ENCODE measurements around the gene PRPF19. TPM values are rescaled to one million over a fixed set of nuclear protein-coding genes. Genes with fewer than 3 reads are reported as not detected.

Gene PRPF19
- total RNA-seq, 1 experiment from 2014 or later: 160 TPM

DNA sequence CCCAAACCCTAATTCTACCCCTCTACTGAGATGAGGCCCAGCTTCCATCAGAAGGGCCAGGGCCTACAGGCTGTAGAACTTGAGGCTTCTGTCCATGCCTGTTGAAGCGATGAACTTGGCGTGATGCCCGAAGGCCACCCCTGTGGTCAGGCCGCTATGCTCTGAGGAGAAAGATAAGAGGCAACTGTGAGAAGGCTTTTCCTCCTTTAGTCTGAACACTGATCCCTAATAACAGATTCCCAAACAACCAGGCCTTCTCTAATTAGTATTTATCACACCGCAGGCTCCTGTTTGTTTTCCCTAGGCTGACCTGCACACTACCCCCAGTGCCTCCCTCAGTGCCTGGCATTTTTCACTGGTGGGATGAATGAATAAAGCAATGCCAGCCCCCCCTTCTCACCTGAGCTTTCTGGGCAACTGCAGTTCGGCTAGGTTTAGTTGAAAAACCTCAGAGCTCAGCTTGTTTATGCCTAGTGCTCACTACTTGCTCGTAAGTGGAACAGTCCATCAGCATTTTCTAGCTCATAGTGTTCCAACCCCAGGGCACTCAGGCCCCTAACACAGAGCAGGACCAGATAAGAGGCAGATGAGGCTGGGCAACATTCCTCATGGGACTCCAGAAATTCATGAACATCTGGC is 15.2 kb downstream of the PRPF19 start:
- peaks cover 23% of the 10 kb centered on the region for H3F3A ChIP-seq (ENCODE audit: insufficient read depth, low read depth)
- H3K4me3 ChIP-seq: no peak overlapping the region
- no peaks in the 10 kb centered on the region for H3K9me2 ChIP-seq (ENCODE audit: insufficient read depth)
- ChIA-PET CTCF (interaction anchor here (0.6 kb wide), 1 partner anchor 13 kb away, joined by 3 read pairs; no protein-coding TSS in a partner anchor), POLR2A (ENCODE audit: unreplicated experiment) (no interaction called here)
- TF ChIP-seq EZH2 (IDR thresholded peaks at IDR 0.05; ENCODE audit: low read depth): no peak
- TF ChIP-seq, protein P1, sequence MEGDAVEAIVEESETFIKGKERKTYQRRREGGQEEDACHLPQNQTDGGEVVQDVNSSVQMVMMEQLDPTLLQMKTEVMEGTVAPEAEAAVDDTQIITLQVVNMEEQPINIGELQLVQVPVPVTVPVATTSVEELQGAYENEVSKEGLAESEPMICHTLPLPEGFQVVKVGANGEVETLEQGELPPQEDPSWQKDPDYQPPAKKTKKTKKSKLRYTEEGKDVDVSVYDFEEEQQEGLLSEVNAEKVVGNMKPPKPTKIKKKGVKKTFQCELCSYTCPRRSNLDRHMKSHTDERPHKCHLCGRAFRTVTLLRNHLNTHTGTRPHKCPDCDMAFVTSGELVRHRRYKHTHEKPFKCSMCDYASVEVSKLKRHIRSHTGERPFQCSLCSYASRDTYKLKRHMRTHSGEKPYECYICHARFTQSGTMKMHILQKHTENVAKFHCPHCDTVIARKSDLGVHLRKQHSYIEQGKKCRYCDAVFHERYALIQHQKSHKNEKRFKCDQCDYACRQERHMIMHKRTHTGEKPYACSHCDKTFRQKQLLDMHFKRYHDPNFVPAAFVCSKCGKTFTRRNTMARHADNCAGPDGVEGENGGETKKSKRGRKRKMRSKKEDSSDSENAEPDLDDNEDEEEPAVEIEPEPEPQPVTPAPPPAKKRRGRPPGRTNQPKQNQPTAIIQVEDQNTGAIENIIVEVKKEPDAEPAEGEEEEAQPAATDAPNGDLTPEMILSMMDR (conservative IDR thresholded peaks at IDR 0.05): no peak
- BruUV-seq (replicated peaks): no TSS peak
- no peaks in the 10 kb centered on the region for H3K9me3 ChIP-seq (ENCODE audit: insufficient read depth, low read depth)
- no peak overlapping the region for H3K4me2 ChIP-seq
- peaks cover 7% of the 10 kb centered on the region for H4K20me1 ChIP-seq (ENCODE audit: insufficient read depth)
- intact Hi-C loops (cut with micrococcal nuclease; ENCODE audit: unreplicated experiment): no loop called here
- H3K36me3 ChIP-seq (ENCODE audit: low read depth): peaks cover 11% of the 10 kb centered on the region
- no peak for DNase-seq
- H3K27ac ChIP-seq: no peak overlapping the region
- H2AFZ ChIP-seq: no peak overlapping the region
- no peaks in the 10 kb centered on the region for H3K79me2 ChIP-seq (ENCODE audit: low read depth)
- H3K4me1 ChIP-seq (replicated peaks; ENCODE audit: insufficient read depth): no peaks in the 10 kb centered on the region
- H3K27me3 ChIP-seq (ENCODE audit: insufficient read depth, low read depth): no peaks in the 10 kb centered on the region

DNA sequence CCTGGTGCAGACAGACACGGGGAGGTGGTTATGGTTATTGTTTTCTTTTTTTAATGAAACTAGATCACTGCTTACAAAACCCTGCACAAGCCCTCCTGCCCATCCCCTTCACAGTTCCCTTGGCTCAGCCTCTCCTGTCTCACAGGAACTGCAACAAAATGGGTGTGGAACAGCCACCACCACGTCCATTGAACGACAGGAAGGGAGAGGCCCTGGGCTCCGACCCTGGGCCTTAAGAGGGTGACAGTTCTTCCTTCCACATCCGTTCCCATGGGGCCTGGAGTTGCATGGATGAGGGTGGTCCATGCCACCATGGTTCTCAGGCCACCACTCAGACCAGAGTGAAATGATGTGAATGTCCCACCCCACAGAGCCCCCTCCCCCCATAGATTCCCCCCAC is 15.7 kb downstream of the PRPF19 start:
- Histone ChIP-seq H3K9me2 (ENCODE audit: insufficient read depth) (no peaks in the 10 kb centered on the region), H3K36me3 (ENCODE audit: low read depth) (peaks cover 5% of the 10 kb centered on the region), H2AFZ (no peak overlapping the region), H3K27ac (no peak overlapping the region), H4K20me1 (ENCODE audit: insufficient read depth) (peaks cover 7% of the 10 kb centered on the region), H3K27me3 (ENCODE audit: insufficient read depth, low read depth) (no peaks in the 10 kb centered on the region), H3K9me3 (ENCODE audit: insufficient read depth, low read depth) (no peaks in the 10 kb centered on the region), H3K4me2 (no peak overlapping the region), H3K4me1 (replicated peaks; ENCODE audit: insufficient read depth) (no peaks in the 10 kb centered on the region), H3F3A (ENCODE audit: insufficient read depth, low read depth) (peaks cover 23% of the 10 kb centered on the region), H3K4me3 (no peak overlapping the region), H3K79me2 (ENCODE audit: low read depth) (no peaks in the 10 kb centered on the region)
- intact Hi-C loops (cut with micrococcal nuclease; ENCODE audit: unreplicated experiment): no loop called here
- no TSS peak for BruUV-seq (replicated peaks)
- ChIA-PET POLR2A (ENCODE audit: unreplicated experiment) (no interaction called here), CTCF (interaction anchor here (0.6 kb wide), 1 partner anchor 12 kb away, joined by 3 read pairs; no protein-coding TSS in a partner anchor)
- TF ChIP-seq, protein P1 (conservative IDR thresholded peaks at IDR 0.05): no peak
- TF ChIP-seq EZH2 (IDR thresholded peaks at IDR 0.05; ENCODE audit: low read depth): no peak
- no peak for DNase-seq

DNA sequence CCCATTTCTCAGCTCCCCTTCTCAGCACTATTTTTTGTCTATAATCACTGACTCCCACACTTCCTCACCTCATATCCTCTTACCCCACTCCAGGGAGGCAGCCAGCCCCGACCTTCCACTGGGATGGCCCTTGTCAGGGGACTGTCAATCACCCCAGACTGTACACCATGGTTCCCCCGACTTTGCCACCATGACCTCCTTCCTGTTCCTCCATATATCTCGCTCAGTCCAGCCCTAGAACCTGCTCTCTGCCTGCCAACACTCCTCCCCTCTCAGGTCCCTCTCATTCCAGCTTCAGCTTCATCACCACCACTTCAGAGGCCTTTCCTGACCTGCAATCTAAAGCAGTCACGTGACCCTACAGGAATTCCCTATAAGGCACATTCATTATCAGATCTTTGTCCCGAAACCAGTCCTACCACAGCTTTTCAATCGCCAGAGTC is 16.5 kb downstream of the PRPF19 start:
- Histone ChIP-seq H3K27me3 (ENCODE audit: insufficient read depth, low read depth) (no peaks in the 10 kb centered on the region), H3K4me1 (replicated peaks; ENCODE audit: insufficient read depth) (no peaks in the 10 kb centered on the region), H3K27ac (no peak overlapping the region), H3K9me3 (ENCODE audit: insufficient read depth, low read depth) (no peaks in the 10 kb centered on the region), H3K9me2 (ENCODE audit: insufficient read depth) (no peaks in the 10 kb centered on the region), H3K4me2 (no peak overlapping the region), H3K4me3 (no peak overlapping the region), H4K20me1 (ENCODE audit: insufficient read depth) (peaks cover 7% of the 10 kb centered on the region), H3K79me2 (ENCODE audit: low read depth) (no peaks in the 10 kb centered on the region), H3K36me3 (ENCODE audit: low read depth) (no peaks in the 10 kb centered on the region; the same call in 1 of the 2 replicates), H2AFZ (no peak overlapping the region), H3F3A (ENCODE audit: insufficient read depth, low read depth) (peaks cover 23% of the 10 kb centered on the region)
- no TSS peak for BruUV-seq (replicated peaks)
- CTCF ChIA-PET: interaction anchor here (0.9 to 1.1 kb wide), 2 partner anchors 10 to 55 kb away, joined by 3 read pairs; no protein-coding TSS in a partner anchor
- no peak for DNase-seq
- POLR2A ChIA-PET (ENCODE audit: unreplicated experiment): interaction anchor here (0.7 kb wide), 1 partner anchor 392 kb away, joined by 8 read pairs; no protein-coding TSS in a partner anchor
- intact Hi-C loops (cut with micrococcal nuclease; ENCODE audit: unreplicated experiment): no loop called here
- TF ChIP-seq, protein P1 (conservative IDR thresholded peaks at IDR 0.05): no peak
- no peak for TF ChIP-seq EZH2 (IDR thresholded peaks at IDR 0.05; ENCODE audit: low read depth)

All from PC-9 (cell line).